Coronary artery (tissue), 2 donors: Measurements from ENCODE around the gene WDR76.

ENCODE experiments used
- DNase-seq: peaks from one replicate; pipeline ENCODE4 v3.0.0-alpha.2; 2017; ENCODE audit warnings: low spot score
- H3K27ac ChIP-seq, 2 donors: fragments of 200-600 bp; sonication (generic); one replicate each; pipeline ENCODE4 v1.5.1; 2016 to 2019
- H3K4me3 ChIP-seq: fragments of 200-600 bp; sonication (generic); 2 replicates; pipeline ENCODE4 v1.5.1; 2016; ENCODE audit warnings: mild to moderate bottlenecking, moderate library complexity
- TF ChIP-seq, protein P1 (sequence below): fragments of 200-600 bp; sonication (generic); IDR thresholded peaks from one replicate; pipeline ENCODE4 v1.5.1; 2019; ENCODE audit warnings: antibody characterized with exemption

WDR76 gene

DNA sequence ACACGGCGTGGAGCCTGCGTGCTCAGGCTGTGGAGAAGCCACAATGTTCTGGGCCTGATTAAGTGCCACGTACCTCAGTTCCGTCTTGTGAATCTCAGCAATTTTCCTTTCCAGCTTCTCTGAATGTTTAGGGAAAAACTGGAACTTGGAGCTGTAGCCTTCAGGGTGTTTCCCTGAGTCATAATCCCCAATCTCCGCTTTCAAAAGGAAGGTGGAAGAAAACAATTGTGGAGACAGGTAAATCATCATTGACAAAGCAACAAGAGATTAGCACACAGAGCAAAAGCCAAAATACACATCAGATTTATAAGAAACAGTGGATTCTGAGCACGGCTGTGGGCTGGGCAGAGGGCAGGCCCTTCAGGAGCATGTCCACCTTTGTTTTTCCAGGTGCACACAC lies 79.0 kb downstream of the WDR76 start:
- no peak overlapping the region for H3K4me3 ChIP-seq
- no peak overlapping the region for H3K27ac ChIP-seq
- no peak for DNase-seq
- TF ChIP-seq, protein P1, sequence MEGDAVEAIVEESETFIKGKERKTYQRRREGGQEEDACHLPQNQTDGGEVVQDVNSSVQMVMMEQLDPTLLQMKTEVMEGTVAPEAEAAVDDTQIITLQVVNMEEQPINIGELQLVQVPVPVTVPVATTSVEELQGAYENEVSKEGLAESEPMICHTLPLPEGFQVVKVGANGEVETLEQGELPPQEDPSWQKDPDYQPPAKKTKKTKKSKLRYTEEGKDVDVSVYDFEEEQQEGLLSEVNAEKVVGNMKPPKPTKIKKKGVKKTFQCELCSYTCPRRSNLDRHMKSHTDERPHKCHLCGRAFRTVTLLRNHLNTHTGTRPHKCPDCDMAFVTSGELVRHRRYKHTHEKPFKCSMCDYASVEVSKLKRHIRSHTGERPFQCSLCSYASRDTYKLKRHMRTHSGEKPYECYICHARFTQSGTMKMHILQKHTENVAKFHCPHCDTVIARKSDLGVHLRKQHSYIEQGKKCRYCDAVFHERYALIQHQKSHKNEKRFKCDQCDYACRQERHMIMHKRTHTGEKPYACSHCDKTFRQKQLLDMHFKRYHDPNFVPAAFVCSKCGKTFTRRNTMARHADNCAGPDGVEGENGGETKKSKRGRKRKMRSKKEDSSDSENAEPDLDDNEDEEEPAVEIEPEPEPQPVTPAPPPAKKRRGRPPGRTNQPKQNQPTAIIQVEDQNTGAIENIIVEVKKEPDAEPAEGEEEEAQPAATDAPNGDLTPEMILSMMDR: no peak

DNA sequence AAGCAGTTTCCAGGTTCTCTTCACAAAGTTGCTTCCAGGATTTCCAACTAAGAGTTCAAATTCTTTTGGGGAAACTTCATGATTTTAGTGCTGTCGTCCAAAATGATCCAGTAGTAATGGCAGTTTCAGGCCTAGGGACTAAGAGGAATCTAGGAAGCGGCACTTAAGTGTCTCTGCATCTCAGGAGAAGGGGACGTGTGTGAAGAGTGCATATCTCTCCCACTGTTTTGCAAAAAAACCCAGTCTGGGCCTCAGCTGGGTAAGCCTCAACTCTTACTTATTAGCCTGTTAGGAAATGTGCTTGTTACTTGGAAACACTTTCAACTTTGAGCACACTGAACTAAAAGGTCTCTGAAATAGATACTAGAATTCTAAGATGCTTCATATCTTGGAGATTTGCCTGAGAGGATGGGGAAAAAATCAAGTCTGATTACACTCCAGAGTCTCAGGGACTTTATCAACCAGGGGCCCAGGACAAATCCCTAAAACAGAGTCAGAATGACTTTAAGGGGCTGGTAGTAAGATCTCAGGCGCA lies 81.8 kb downstream of the WDR76 start:
- no peak overlapping the region for H3K4me3 ChIP-seq
- TF ChIP-seq, protein P1: no peak
- H3K27ac ChIP-seq: no peak overlapping the region
- no peak for DNase-seq

- Histone ChIP-seq H3K27ac (no peak overlapping the region), H3K4me3 (no peak overlapping the region)
- DNase-seq: no peak
- TF ChIP-seq, protein P1: no peak
These were observed 84.5 kb downstream of the WDR76 start for GRCh38 chr15:43911235-43911781.

GRCh38 chr15:43912208-43912607 lies 85.4 kb downstream of the WDR76 start:
- H3K4me3 ChIP-seq: no peak overlapping the region
- TF ChIP-seq, protein P1: no peak
- no peak for DNase-seq
- H3K27ac ChIP-seq: no peak overlapping the region

DNA sequence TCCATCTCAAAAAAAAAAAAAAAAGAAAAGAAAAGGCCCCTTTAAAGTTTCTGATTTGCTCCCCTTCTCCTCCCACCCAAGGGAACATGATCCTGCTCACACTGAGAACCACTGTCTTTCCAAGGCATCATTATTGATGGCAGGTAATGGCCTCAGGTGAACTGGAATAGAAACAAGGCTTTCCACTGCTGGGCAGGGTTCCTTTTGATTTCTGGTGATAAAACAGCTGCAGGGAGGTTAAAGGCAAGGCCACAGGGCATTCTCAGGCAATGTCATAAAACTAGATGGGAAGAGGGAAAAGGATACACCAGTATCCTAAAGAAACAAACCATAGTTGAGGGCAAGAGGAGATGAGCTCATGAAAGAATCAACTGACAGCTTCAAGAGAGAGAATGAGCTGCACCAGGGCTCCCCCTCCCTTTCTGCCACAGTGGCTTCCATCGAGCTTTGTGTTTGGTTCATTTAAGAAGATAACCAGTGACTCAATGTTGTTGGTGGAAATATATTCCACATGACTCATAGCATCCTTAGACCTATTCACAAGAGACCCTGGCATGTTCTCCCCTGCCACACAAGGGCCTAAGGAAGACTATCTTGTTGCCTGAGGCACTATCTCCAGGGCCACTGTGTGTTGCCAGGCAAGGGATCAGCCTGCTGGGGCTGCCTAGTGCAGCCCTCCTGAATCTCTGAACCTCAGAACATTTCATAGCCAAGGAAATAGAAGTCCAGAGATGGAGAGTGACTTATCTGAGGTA lies 86.4 kb downstream of the WDR76 start:
- Histone ChIP-seq H3K27ac (peak overlapping the region; percentile 0 to 57), H3K4me3 (no peak overlapping the region)
- TF ChIP-seq, protein P1: no peak
- no peak for DNase-seq

- TF ChIP-seq, protein P1: no peak
- no peak for DNase-seq
- no peak overlapping the region for H3K4me3 ChIP-seq
- peak overlapping the region; percentile 0 to 57 for H3K27ac ChIP-seq
These were observed 87.1 kb downstream of the WDR76 start for GRCh38 chr15:43913941-43914340.
